Renal cortical epithelial cell (primary cell): ENCODE data around the gene CLIP4. TPM values are rescaled to one million over a fixed set of nuclear protein-coding genes. Genes with fewer than 3 reads are reported as not detected.

Experiments used
- DNase-seq: peaks from one replicate; pipeline ENCODE4 v3.0.0-alpha.2; 2011; ENCODE audit warnings: low read depth
- total RNA-seq: library from RNA; depleted of rRNA; stranded (reverse); fragments of >200 nt; gene quantifications from 2 replicates; pipeline ENCODE4 v1.2.3, GENCODE V29; 2014

Gene CLIP4
- total RNA-seq, 1 donor from 2014 or later, result 63.9 TPM

- peak; percentile 97 for DNase-seq
These were observed 15.1 kb downstream of the CLIP4 start for GRCh38 chr2:29130295-29130694.

- DNase-seq, result no peak
These were observed 19.7 kb downstream of the CLIP4 start for GRCh38 chr2:29134933-29135332.

- DNase-seq, result no peak
These were observed 23.9 kb downstream of the CLIP4 start for GRCh38 chr2:29139152-29139551.

DNA sequence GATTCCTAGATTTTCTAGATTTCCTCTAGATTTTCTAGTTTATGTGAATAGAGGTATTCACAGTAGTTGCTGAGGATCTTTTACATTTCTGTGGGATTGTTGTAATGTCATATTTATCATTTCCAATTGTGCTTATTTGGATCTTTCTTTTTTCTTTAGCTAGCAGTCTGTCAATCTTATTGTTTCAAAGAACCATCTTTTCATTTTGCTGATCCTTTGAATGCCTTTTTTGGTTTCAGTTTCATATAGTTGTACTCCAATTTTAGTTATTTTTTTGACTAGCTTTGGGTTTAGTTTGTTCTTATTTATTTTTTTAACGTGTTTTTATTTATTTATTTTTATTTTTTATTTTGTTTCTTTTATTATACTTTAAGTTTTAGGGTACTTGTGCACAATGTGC lies 24.5 kb downstream of the CLIP4 start:
- no peak for DNase-seq

GRCh38 chr2:29143657-29144056 lies 28.4 kb downstream of the CLIP4 start:
- no peak for DNase-seq

DNA sequence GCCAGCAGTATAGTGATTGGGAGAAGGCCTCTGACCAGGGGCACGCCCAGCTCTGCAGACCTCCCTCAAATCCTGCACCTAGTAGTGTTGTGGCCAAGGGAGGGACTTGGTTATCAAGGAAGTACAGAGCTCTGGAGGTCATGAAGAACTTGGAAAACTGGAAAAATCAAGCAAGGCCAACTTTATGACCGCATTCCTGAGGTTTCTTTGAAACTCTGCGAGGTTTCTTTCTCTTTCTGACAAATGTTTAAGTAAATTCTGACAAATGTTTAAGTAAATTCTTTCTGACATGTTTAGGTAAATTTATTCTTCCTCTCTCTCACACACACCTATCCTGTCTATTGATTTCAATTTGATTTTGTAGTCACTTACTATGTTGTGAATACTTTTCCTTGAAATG lies 31.0 kb downstream of the CLIP4 start:
- no peak for DNase-seq

- DNase-seq, result no peak
These were observed 32.7 kb downstream of the CLIP4 start for GRCh38 chr2:29147963-29148362.

- DNase-seq, result no peak
These were observed 39.4 kb downstream of the CLIP4 start for GRCh38 chr2:29154610-29155009.

GRCh38 chr2:29155578-29155977 lies 40.4 kb downstream of the CLIP4 start:
- DNase-seq, result no peak

DNA sequence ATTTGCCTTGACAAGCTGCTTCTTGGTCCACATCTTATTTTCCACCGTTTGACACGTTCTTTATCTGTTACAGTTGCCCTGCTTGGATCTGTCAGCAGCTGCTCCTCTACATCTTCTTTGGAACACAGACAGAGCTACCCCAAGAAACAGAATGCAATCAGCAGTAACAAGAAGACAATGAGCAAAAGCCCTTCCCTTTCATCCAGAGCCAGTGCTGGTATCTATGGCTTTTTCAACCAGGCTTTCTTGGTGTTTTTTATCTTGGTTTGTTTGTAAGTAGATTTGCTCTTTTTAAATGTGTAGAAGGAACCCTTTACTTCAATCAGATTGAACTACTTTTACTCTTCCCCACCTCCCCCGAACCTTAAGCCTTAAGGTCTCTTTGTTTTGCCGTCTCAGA lies 41.9 kb downstream of the CLIP4 start:
- DNase-seq, result no peak

- no peak for DNase-seq
These were observed 43.9 kb downstream of the CLIP4 start for GRCh38 chr2:29159125-29159524.

DNA sequence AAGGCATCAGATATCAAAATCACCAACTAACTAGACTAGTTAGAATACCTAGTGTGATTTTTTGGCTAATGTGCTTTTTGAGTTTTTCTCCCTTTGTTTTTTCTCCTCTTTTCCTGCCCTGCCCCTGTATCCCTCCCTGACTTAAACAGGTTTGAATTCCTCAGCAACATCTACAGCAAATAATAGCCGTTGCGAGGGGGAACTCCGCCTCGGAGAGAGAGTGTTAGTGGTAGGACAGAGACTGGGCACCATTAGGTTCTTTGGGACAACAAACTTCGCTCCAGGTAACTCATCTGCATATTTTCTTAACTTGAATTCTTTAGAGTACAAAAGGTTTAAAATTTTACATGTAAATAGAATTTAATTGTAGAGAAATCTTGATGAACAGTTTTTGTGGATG lies 45.0 kb downstream of the CLIP4 start:
- DNase-seq, result no peak

DNA sequence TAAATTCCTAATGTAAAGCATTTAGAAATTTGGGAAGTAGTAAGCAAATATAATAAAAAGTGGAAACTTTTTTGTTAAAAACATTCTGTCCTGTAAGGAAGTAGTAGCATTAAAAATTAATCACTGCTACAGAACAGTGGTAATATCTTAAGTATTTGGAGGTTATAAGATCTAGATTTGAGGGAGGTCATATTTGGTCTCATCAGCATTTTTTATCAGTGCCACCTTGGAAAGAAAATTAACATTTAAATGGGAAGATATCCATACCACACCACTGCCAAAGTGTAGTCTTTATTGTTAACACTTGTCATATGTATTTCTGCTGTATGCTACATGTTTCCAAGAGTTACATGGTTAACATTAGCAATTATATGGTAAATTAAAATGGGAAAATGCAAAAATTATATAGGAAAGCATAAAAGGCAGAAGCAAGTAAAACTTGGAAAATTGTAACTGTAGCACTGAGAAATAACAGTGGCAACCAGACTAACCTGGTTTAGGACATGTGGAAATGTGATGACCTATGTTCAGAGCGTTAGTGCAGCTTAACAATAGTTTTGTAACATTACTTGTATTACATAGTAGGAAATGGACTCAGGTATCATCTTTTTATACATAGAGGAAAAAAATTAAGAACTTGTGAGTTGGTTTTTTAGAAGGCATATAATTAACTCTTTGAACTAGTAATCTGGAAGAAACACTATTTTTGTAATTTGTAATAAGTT lies 47.2 kb downstream of the CLIP4 start:
- DNase-seq, result no peak

DNA sequence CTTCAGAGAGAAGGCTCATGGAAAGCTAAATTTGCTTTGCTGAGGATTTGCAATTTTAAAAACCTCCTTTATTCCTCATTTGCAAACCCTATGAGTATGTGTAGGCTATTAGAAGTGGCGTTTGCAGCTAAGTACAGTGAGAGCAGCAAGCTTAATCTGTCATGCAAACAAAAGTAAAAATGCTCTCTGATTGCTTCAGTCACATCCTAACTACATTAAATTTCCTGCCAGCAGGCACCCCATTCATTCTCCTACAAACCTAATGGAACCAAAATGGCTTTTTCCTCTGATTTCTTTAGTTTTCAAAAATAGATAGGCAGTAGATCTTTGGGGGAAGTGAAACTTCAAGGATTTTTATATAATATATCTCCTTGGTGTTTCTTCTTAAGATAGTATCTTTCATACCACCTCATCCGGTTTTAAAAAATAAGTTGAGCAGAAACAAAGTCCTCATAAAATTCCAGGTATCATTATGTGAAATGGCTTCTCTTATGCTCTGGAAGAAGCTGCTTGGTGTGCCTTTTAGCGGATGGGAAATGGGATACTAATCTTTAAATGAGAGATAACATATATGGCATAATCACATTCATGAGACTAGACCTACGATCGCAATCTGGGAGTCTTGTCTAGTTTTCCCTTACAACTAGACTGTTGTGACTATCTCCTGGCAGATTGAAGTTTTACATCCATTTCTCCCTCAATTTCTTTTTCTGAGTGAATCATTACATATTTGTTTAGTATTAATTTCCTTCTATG lies 49.1 kb downstream of the CLIP4 start:
- no peak for DNase-seq

DNA sequence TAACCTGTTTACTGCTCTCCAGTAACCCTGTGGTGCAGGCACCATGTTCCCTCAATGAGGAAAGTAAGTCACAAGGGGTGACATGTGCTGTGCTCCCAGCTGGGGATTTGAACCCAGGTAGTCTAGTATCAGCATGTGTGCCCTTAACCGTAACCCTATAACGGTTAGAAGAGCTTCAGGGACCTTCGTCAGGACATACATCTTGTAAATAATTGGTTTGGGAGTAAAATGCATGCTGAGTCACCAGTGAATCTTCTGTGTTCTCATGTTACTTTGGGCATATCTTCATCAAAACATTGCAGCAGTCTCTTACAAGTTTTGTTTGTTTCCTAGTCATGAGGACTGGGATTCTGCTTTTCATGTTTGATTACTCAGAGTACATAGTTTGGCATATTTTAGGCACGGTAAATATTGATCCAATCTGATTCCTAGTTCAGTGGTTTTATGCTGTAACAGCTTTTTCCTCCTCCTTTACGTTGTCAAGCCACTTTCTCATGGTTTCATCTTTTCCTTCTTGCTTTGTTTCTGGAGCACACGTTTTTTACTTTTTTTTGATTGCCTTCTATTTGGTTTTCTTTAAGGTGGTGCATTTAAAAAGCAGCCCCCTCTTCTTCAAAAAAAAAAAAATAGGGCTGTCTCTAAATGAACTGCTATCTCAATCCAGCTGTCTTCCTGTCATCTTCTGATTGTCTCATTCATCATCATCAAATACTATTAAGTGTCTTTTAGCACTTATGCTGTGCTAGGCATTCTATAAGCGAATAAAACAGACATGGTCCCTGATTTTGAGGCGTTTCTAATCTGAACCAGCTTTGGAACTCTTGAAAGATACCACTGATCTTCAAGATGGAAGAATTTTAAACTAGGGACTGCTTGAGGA lies 50.4 kb downstream of the CLIP4 start:
- peak; percentile 68 for DNase-seq

DNA sequence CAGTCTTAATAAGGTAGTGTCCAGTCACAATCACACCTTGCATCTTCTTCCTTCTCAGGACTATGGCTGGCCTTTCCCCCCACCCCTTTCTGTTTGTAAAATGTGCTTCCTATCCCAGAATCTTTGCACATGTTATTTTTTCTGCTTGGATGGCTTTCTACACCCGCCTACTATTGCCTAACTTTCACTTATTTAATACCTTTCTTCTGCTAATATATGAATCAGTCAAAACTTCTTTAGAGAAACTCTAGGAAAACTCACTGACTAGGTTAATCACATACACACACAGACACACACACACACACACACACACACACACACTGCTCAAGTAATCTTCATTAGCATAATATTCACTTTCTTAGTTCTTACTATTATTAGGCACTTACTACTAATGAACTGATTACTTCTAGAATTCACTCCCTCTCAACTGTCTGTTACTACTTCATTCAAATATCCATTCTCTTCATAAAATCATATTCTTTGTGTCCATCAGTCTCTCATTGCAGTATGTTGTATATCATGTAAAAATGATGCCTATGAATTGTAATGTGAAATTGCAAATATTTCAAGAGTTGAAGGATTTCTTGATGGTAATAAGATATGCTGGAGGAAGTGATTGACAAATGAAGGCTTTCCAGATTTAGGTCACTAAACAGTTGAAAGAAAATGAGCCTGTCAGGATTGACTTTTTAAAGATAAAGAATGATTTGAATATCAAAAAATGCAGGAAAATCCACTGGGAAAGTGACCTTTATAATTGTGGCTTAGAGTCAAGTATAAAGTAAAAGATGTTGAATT lies 51.2 kb downstream of the CLIP4 start:
- peak; percentile 83 for DNase-seq

GRCh38 chr2:29174937-29175336 lies 59.7 kb downstream of the CLIP4 start:
- DNase-seq, result no peak

DNA sequence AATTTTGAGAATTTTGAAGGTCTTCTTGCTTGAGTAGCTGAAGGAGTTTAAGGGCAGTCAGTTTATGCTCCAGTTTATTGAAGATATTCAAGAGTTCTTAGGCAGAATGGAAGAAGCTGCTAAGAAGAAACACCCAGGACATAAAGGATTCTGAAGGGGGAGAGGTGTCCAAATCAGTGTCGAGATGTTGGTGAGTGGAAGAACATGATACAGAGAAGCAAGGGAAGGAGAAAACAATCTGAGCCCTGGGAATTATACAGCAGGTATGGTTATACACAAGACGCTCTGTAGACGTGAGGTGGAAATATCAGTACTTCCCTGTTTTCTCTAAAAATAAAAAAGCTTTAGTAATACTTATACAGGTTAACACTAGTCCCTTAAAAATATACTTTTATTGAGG lies 60.1 kb downstream of the CLIP4 start:
- DNase-seq, result no peak

- no peak for DNase-seq
These were observed 67.1 kb downstream of the CLIP4 start for GRCh38 chr2:29182334-29182733.

DNA sequence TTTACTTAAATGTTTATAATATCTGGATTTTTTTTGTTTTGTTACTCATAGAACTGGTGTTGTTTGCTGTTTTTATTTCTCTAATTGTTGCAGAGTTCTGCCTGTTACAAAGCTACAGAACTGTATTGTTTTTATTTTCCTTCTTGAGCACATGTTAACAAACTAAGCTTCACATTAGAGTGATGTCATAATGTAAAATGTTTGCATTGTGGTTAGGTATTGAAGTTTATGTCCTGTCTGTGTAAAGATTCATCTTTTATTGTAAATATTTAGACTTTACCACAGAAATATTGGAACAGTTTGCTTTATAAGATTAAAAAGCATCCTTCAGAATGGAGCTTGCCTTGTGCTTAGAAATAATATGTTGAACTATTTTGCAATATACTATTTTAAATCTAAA lies 67.7 kb downstream of the CLIP4 start:
- DNase-seq, result no peak

GRCh38 chr2:29184531-29184930 lies 69.3 kb downstream of the CLIP4 start:
- DNase-seq, result no peak

- DNase-seq, result no peak
These were observed 71.6 kb downstream of the CLIP4 start for GRCh38 chr2:29186817-29187216.
